ENCODE data around the gene RPS6KA2.

Gene RPS6KA2

GRCh38 chr6:166490671-166491500 is 136.2 kb downstream of the RPS6KA2 start:
- no peak for TF ChIP-seq CTCF (IDR thresholded peaks at IDR 0.05)

- TF ChIP-seq CTCF (IDR thresholded peaks at IDR 0.05), result no peak
Observed at GRCh38 chr6:166489301-166490155, 137.5 kb downstream of the RPS6KA2 start.

GRCh38 chr6:166488701-166489100 is 138.3 kb downstream of the RPS6KA2 start:
- TF ChIP-seq CTCF (IDR thresholded peaks at IDR 0.05), result no peak

GRCh38 chr6:166488076-166488685 is 138.9 kb downstream of the RPS6KA2 start:
- TF ChIP-seq CTCF (IDR thresholded peaks at IDR 0.05), result no peak

- no peak for TF ChIP-seq CTCF (IDR thresholded peaks at IDR 0.05)
Observed at GRCh38 chr6:166487148-166487547, 139.9 kb downstream of the RPS6KA2 start.

GRCh38 chr6:166486536-166486880 is 140.5 kb downstream of the RPS6KA2 start:
- no peak for TF ChIP-seq CTCF (IDR thresholded peaks at IDR 0.05)

GRCh38 chr6:166485651-166486535 is 141.2 kb downstream of the RPS6KA2 start:
- no peak for TF ChIP-seq CTCF (IDR thresholded peaks at IDR 0.05)

Measured in LNCAP (cell line).